GM23338 (cell line): ENCODE data around the gene MGAT3.

ENCODE experiments used
- CREB1 ChIP-seq: fragments of 250-450 bp; sonication (Bioruptor Pico); IDR thresholded peaks from 2 replicates; pipeline ENCODE4 v1.5.0; 2020; ENCODE audit warnings: low read depth, mild to moderate bottlenecking, moderate library complexity
- CTCF ChIP-seq, 2 experiments: fragments of 200-600 bp in 1 of 2; sonication (generic) in 1 of 2; conservative IDR thresholded peaks; 2 replicates each; pipeline versions ENCODE4 v1.5.1 to v1.6.1; 2016 to 2017; ENCODE audit warnings: antibody characterized with exemption in 2 of 2, low read depth in 2 of 2, mild to moderate bottlenecking in 2 of 2, moderate library complexity in 1 of 2
- EZH2 ChIP-seq: fragments of 200-600 bp; sonication (generic); IDR thresholded peaks from one replicate; pipeline ENCODE4 v1.8.0; 2017; ENCODE audit warnings: antibody characterized with exemption, mild to moderate bottlenecking, low read depth; ENCODE audit not compliant: unreplicated experiment
- EZH2phosphoT487 ChIP-seq: fragments of 200-600 bp; sonication (generic); IDR thresholded peaks from one replicate; pipeline ENCODE4 v1.8.1; 2018; ENCODE audit warnings: antibody characterized with exemption; ENCODE audit not compliant: unreplicated experiment
- POLR2AphosphoS5 ChIP-seq: IDR thresholded peaks from 2 replicates; pipeline ENCODE4 v1.6.1; 2016; ENCODE audit warnings: antibody characterized with exemption, low read depth
- REST ChIP-seq: IDR thresholded peaks from one replicate; pipeline ENCODE4 v1.6.1; 2018; ENCODE audit warnings: antibody characterized with exemption; ENCODE audit not compliant: unreplicated experiment
- ZNF114 ChIP-seq: fragments of 250-450 bp; sonication (Bioruptor Pico); IDR thresholded peaks from 2 replicates; pipeline ENCODE4 v1.5.0; 2020; ENCODE audit warnings: mild to moderate bottlenecking, moderate library complexity

GRCh38 chr22:39518144-39518786, 61.5 kb downstream of the MGAT3 start:
- TF ChIP-seq CTCF (conservative IDR thresholded peaks at IDR 0.05; ENCODE audit: low read depth in 2 of 2) (no peak), EZH2 (no peak), EZH2phosphoT487 (no peak), POLR2AphosphoS5 (no peak), REST (no peak), ZNF114 (CRISPR knock-in tag) (no peak), CREB1 (CRISPR knock-in tag) (no peak)
